GM21515 (cell line): ENCODE measurements around the gene ABITRAM.
"Not testable (repeated sequence)": the region's sequence is repeated elsewhere in the genome, so short reads cannot be mapped to it uniquely, and the experiment has no call there.

Experiments used
- ATAC-seq: cut with Tn5 transposase; IDR thresholded peaks from one replicate; pipeline ENCODE4 v1.9.1; 2021; ENCODE audit not compliant: unreplicated experiment

ABITRAM gene

GRCh38 chr9:108924466-108924865 lies 9.7 kb upstream of the ABITRAM start:
- no peak for ATAC-seq

DNA sequence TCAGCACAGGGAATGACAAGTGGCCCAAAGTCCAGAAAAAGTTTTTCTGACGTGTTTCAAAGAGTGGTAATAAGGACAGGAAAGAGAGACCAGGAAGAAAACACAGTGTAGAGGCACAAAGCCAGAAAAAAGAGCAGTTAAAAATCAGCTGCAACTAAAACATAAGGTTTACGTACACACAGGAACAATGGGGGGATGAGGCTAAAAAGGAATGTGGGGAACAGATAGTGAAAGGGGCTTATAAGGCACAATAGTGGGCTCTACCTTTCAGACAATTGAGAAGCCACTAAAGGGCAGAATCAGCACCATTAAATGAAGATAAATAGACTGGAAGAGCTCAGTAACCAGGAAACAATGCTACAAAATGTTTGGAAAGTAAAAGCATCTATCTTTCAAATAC lies 5.8 kb upstream of the ABITRAM start:
- ATAC-seq, result no peak

DNA sequence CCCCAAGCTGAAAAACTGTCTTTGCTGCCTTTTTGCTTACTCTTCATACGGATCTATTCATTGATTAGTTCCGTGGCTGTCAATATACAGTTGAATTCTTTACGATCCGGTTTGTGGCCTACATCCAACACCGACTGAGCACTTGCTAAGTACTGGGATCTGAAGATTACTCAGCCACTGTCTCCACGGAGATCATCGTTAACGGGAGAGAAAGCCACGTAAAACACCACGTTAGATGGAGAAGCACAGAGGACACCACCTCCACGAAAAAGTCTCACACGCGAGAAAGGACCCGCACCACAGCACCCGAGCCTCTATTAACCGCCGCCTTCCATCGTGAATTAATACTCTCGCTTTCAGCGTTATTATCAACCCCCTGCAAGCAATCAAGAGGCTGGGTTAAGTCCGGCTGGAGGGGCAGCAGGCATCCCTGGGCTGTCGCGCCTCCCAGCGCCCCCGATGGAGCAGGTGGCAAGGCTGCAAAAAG lies 926 bp upstream of the ABITRAM start:
- ATAC-seq, result no peak

DNA sequence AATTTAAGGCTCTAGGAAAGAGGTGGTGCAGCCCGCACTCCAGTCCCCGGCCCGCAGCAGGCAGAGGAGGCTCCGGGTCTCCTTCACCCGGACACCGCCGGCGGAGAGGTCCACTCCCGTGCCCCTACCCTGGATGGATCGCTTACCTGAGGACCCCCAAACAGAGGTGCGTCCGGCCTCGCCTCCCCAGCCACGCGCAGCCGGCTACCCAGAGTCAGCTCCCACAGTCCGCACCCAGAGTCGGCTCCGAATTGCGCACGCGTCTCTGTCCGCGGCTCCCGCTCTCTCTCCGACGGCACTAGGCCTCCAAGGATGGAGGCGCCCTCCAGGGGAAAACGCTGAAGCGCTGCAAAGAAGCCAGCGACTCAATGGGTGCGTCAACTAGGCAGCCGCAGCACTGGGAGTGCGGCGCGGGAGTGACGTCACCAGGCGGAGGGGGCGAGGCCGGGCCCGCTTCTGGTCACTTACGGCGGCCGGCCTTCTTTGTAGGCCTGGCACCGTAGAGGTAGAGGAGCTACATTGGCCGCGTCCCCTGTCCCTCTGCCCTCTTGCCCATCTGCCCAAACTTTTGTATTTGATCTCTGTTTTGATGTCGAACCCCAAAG lies 380 bp upstream of the ABITRAM start, which contains the start of gene ELP1:
Gene ELP1 (minus strand): TSS at position 407 of the 605 bp plus-strand sequence. CDS start 2,978 bp downstream, outside the sequence.
- ATAC-seq, result peak; percentile 85

GRCh38 chr9:108937561-108938305 lies 3.5 kb downstream of the ABITRAM start:
- ATAC-seq, result no peak

DNA sequence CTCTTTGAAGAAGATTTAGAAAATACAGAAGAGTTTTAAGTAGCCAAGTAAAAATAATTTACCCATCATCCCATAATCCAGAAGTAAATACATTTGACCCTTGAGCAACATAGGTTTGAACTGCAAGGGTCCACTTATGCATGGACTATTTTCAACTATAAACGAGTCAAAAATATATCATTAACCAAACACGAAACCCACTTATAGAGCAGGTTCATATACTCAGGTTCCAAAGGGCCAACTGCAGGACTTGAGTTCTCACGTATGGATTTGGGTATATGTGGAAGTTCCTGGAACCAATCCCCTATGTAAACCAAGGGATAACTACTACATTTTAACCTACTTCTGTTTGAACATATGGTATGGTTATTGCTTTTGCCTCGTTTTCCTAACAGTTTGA lies 5.8 kb downstream of the ABITRAM start:
- ATAC-seq, result no peak

- ATAC-seq, result no peak
Observed at GRCh38 chr9:108950168-108950567, 16.0 kb downstream of the ABITRAM start.

- no peak for ATAC-seq
Observed at GRCh38 chr9:108951578-108951977, 17.4 kb downstream of the ABITRAM start.

DNA sequence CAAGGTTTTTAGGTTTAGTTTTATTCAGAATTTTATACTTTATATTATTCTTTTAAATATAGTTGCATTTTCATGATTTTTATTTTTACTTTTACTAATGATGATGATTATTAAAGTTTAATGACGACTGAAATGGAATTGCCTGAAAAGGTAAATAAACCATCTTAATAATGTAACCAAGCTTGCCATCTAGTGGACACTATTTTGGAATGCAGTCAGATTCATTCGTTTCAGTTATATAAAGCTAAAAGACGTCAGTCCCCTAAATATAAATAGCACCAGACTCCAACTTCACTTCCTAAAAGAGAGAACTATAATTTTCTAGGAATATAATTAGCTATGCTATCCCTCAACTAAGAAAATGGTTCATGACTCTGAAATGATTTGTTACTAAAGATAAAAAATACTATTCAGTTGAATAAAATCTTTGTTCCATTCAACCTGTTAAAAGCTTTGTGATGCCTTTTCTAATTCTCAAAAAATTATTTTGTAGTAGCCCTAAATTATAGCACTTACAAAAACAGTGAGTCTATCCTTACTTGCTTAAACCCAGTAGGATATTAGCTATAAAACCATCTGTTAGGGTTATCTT lies 19.9 kb downstream of the ABITRAM start:
- no peak for ATAC-seq

- no peak for ATAC-seq
Observed at GRCh38 chr9:108956022-108956630, 21.9 kb downstream of the ABITRAM start.

GRCh38 chr9:108956631-108957026 lies 22.4 kb downstream of the ABITRAM start:
- ATAC-seq, result no peak

DNA sequence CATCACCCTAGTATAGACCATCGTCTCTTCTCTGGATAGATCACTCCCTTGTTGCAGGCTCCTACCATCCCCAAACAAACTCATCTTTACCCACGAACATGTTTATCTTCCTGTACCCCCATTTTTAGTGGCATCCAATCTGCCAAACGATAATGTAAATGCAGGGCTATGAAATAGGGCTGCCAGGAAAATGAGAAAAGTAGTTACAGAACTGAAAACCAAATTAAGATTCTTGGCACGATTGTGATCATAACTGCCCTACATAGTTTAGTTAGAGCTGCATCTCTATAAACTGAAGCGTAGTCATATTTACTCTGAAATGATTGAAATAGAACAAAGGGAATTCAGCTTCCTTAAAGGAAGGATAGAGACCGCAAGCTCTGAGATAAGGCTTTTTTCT lies 26.1 kb downstream of the ABITRAM start:
- ATAC-seq, result no peak

- no peak for ATAC-seq
Observed at GRCh38 chr9:108961151-108961550, 27.0 kb downstream of the ABITRAM start.

DNA sequence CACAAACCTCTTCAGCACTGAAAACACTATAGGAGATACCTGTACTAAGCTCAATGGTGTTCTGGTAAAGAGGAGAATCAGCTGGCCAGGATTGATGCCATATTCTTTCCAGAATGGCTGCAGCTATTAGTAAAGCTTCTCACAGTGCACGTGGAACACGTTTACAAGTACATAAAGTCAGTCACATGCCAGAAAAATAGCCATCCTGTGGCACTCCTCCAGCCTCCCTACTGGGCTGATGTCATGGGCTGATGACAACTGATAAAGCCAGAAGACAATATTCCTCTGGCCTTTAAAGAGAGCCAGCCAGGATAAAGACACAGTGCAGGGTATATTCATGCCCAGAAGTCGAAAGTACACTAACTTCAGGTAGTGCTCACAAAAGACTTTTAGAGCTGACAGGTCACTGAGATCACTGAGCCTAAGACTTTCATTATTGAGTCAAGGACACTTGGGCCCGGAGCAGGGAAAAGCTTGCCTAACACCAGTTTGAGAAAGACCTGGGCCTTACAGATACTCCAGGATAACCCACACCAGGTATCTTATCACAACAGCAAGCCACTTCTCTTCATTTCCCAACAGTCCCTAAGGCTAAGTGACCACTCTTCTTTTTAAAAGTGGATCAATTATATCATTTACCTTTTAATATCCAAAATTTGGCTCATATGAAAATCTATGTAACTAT lies 29.4 kb downstream of the ABITRAM start:
- ATAC-seq, result no peak

DNA sequence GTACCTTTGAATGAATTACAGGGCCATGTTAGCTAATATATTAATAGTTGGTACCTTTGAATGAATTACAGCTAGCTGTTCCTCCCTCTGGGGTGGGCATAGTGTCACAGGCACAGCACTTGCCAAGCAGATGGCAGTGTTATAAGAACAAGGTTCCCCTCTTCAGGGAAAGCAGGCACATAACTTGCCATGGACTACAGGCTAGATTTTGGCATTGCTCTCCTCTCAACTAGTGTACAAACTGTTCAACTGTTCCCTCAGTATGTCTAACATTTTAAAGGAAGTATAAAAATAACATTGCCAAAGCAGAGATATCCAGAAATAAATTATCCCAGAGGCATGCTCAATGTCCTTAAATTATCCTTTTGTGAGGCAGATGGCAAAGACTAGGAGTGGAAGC lies 33.7 kb downstream of the ABITRAM start:
- ATAC-seq, result no peak

DNA sequence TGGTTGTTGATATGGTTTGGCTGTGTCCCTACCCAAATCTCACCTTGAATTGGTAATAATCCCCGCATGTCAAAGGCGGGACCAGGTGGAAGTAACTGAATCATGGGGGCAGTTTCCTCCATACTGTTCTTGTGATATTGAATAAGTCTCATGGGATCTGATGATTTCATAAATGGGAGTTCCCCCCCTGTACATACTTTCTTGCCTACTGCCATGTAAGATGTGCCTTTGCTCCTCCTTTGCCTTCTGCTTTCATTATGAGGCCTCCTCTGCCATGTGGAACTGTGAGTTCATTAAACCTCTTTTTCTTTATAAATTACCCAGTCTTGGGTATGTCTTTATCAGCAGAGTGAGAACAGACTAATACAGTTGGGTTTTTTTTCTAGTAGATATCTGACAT lies 37.2 kb downstream of the ABITRAM start:
- ATAC-seq, result not testable (repeated sequence)

GRCh38 chr9:108972186-108972585 lies 38.0 kb downstream of the ABITRAM start:
- ATAC-seq, result no peak

- no peak for ATAC-seq
Observed at GRCh38 chr9:108972626-108973209, 38.5 kb downstream of the ABITRAM start.

GRCh38 chr9:108973895-108974294 lies 39.7 kb downstream of the ABITRAM start:
- ATAC-seq, result no peak

GRCh38 chr9:108978205-108978604 lies 44.0 kb downstream of the ABITRAM start:
- no peak for ATAC-seq

DNA sequence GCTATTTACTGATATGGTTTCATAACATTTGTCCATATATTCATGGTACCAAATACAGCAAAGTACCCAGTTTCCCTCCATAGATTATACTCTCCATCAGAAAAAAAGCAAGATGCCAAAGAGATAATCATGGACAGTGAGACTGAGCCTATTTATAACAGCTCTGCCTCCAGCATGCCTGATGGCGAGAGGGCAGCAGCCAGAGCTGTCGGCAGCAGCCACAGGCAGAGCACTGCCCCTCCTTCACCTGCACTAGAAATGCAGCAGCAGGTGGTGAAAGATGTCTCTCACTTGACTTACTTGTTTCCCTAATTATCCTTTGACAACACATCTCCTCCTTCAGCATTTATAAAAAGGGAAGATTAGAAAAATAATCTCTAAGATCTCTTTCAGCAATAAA lies 46.7 kb downstream of the ABITRAM start:
- no peak for ATAC-seq
